Right ventricle myocardium superior (tissue), 1 donor: ENCODE measurements around the gene SNED1. TPM values are rescaled to one million over a fixed set of nuclear protein-coding genes. Genes with fewer than 3 reads are reported as not detected.

ENCODE experiments used
- ATAC-seq: fragments of 200-7000 bp; cut with Tn5 transposase; one replicate; pipeline ENCODE4 v1.9.1; 2020; ENCODE audit warnings: mild to moderate bottlenecking; ENCODE audit not compliant: poor library complexity
- DNase-seq: peaks from one replicate; pipeline ENCODE4 v3.0.0-alpha.2; 2020
- intact Hi-C: fragments of 100-400 bp; cut with DNase I; formaldehyde crosslinking; loops from one replicate; pipeline ENCODE4 v1.11.2; 2022
- total RNA-seq: library from RNA; stranded (reverse); fragmentation: NEBNext Ultra II Directional; extraction: Animal tissue kit (Norgen Biotek cat#: 25700); gene quantifications from one replicate; pipeline ENCODE4 v1.2.1, GENCODE V29; 2021
- donor health status: DM: no; HTN: yes; CAD: no; lungs with severe emphysema.

Gene SNED1
- total RNA-seq, 1 donor from 2014 or later = 8.0 TPM

GRCh38 chr2:241068942-241069810 is 70.8 kb downstream of the SNED1 start:
- no peak for DNase-seq
- no peak for ATAC-seq
- intact Hi-C loops = no loop called here

GRCh38 chr2:241069821-241070281 is 71.4 kb downstream of the SNED1 start:
- no peak for ATAC-seq
- intact Hi-C loops = no loop called here
- no peak for DNase-seq

GRCh38 chr2:241070361-241070760 is 71.9 kb downstream of the SNED1 start:
- ATAC-seq = no peak
- intact Hi-C loops = no loop called here
- no peak for DNase-seq

- intact Hi-C loops = no loop called here
- DNase-seq (no peak), ATAC-seq (no peak)
Observed at GRCh38 chr2:241070811-241071676, 72.6 kb downstream of the SNED1 start.

- DNase-seq (no peak), ATAC-seq (no peak)
- intact Hi-C loops = no loop called here
Observed at GRCh38 chr2:241071677-241072111, 73.3 kb downstream of the SNED1 start.

GRCh38 chr2:241072151-241072550 is 73.7 kb downstream of the SNED1 start:
- intact Hi-C loops = no loop called here
- ATAC-seq (no peak), DNase-seq (no peak)

DNA sequence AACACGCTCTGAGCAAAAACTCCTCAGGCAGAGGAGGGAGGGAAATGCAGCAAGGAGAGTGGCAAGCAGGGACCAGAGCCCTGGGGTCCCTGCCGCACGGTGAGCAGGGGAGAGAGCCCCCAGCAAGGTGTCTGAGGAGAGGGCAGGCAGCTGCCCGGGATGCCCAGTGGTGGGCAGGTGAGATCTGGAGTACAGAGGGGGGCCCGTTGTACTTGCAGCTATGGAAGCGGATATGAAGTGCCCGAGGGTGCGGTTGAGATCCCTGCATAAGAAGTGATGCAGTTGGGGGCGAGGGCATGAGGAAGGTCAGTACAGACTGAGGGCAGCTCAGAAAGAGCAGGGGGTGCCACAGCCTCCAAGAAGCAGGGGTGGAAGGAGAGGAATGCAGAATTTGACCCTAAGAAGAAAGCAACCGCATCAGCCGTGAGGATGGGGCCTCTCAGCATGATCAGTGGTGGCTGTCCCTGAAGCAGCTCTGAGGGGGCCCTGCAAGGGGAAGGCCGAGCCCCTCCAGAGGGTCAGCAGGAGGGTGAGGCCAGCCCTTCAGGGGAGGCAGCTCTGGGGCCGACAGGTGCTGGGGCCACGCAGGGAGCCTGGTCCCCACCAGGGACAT is 74.2 kb downstream of the SNED1 start:
- intact Hi-C loops = no loop called here
- DNase-seq = no peak
- ATAC-seq = no peak

GRCh38 chr2:241073166-241074064 is 75.0 kb downstream of the SNED1 start:
- intact Hi-C loops = no loop called here
- no peak for ATAC-seq
- DNase-seq = no peak

GRCh38 chr2:241074065-241074818 is 75.8 kb downstream of the SNED1 start:
- intact Hi-C loops = no loop called here
- no peak for ATAC-seq
- DNase-seq = no peak

DNA sequence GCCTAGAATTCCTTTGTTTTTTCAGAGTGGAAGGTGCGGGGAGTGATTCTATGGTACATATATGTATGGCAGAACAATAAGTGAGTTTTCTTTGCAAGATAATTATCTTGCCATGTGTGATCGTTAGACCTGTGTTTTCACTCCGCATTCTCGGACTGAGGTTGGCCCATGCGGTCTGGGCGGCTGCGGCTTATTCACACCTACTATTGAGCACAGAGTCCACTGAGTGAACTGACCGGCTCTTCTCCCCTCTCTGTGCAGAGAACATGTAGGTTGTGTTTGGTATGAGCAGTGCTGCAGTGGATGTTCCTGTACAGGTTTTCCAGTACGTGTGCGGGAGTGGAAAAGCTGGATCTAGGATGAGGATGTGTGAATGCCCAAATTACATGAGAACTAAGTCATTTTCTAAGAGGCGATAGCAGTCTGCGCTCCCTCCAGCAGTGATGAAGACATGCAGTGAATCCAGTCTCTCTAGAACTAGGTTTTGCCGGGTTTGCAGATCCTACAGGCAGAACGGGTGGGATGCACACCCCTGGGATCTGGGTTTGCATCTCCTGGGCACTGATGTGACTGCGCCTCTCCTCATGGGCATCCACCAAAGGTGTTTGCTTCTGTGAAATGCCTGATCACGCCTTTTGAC is 76.6 kb downstream of the SNED1 start:
- DNase-seq (no peak), ATAC-seq (no peak)
- intact Hi-C loops = no loop called here

DNA sequence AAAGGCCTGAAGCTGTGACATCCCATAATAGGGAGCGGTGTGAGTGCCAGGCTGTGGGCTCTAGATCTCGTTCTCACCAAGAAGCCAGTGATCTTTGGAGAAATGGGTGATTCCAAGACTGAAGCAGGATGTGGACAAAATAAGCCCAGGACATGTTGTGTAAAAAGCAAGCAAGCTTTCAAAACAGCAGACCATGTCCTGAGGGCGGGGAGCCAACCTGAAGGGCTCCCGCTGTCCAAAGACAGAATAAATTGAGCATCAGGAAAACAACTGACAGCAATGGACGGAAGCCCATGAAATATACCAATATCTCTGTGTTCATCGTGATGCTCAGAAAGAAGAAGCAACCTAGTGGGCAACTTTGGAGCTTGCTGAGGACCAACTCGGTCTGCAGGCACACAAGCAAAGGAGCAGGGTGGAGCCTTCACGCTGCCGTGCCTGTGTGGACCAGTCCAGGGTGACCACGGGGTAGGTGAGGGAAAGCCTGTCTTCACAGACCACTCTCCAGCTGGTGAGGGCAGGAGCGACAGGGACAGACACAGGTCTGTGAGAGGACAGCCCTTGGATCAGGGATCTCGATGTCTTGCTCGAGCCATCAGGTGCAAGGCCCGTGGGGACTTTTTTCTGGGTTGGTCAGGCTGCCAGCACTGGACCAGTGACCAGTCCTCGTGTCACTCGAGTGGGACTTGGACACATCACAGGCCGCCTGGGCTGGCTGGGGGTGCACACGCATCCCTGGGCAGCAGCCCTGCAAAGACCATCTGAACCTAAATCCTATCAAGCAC is 82.2 kb downstream of the SNED1 start:
- ATAC-seq (no peak), DNase-seq (no peak)
- intact Hi-C loops = no loop called here

DNA sequence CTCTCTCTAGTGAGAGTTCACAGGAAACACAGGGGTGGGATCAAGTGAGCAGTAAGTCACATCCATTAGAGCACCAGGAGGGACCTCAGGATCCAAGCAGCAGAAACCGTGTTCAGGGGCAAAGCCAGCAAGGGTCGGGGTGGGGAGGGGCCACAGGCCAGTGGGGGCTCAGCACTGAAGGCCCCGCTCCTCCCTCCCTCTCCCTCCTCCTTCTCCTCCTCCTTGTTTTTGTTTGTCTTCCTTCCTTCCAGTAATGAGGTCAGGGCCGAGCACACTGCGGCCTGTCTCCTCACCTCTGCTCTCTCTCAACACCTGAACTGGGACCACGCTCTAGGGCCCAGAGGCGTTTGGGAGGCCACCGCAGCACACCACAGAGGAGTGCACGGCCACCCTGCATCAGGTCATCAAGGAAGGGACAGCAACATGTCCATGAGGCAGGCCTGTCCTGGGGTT is 82.8 kb downstream of the SNED1 start:
- intact Hi-C loops = no loop called here
- DNase-seq (no peak), ATAC-seq (no peak)

DNA sequence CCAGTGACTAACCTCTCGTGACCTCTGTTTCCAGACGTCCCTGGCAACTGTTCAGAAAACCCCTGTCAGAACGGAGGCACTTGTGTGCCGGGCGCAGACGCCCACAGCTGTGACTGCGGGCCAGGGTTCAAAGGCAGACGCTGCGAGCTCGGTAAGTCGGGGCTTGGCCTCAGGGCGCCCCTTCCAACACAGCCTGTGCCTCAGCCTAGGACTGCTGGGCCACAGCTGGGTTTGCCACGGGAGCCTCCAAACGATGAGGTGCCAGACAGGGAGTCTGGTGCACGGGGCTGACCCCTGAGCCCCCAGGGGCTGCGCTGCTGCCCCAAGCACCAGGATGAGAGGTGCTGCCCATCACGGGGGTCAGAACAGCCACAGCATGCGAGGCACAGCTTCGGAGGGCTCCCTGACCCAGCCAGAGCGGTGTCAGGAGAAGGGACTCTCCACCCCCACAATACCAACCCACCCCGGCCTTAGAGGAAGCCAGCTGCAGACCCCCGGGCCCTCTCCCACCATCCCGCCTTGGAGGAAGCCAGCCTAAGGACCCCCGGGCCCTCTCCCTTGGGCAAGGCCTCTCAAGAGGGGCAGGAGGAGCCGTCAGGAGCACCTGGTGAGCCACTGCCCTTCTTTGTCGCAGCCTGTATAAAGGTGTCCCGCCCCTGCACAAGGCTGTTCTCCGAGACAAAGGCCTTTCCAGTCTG is 83.4 kb downstream of the SNED1 start:
- ATAC-seq (peak; percentile 8), DNase-seq (no peak)
- intact Hi-C loops = no loop called here

GRCh38 chr2:241082341-241083090 is 84.1 kb downstream of the SNED1 start:
- intact Hi-C loops = no loop called here

GRCh38 chr2:241083091-241083415 is 84.6 kb downstream of the SNED1 start:
- ATAC-seq (no peak), DNase-seq (no peak)
- intact Hi-C loops = no loop called here

More at GRCh38 chr2:241082341-241083090, 84.1 kb downstream of the SNED1 start:
- DNase-seq (no peak), ATAC-seq (no peak)
